MM.1S (cell line): ENCODE data around the gene PPP1R1C.

ENCODE experiments used
- CTCF ChIP-seq: fragments of 300-600 bp; sonication (generic); IDR thresholded peaks from 2 replicates; pipeline ENCODE4 v1.5.1; 2016; ENCODE audit warnings: antibody characterized with exemption, low read length, mixed read lengths
- EZH2 ChIP-seq: fragments of 300-600 bp; sonication (generic); optimal IDR thresholded peaks from 2 replicates; pipeline ENCODE3; 2017; ENCODE audit warnings: low read depth, mild to moderate bottlenecking, antibody characterized with exemption, low read length, mixed read lengths

- TF ChIP-seq EZH2: no peak
- TF ChIP-seq CTCF: no peak
Observed at GRCh38 chr2:182133195-182133891, 147.7 kb downstream of the PPP1R1C start.
